HS-5 (cell line): ENCODE measurements around the gene AHR.

Source experiments
- DNase-seq: peaks from one replicate; pipeline ENCODE4 v3.0.0-alpha.2; 2012; ENCODE audit warnings: low read depth

AHR gene

DNA sequence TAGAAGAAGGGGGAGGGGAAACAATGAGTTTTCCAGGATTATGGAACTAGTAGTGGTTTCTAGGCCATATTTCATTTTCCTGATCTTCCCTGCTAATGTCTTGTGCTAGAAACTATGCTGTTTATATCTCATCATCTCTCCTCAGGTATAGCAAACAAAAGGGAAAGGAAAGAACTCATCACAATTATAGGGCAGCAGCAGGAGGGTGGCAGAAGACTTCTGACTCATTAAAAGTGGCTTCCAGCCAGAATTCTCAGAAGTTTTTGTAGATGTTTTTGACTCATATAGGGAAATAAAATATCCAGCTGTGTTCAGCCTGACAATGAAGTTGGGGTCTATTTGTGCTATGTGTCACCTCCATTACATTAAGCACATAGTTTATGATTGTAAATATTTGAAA lies 6.5 kb downstream of the AHR start:
- DNase-seq: peak; percentile 89

DNA sequence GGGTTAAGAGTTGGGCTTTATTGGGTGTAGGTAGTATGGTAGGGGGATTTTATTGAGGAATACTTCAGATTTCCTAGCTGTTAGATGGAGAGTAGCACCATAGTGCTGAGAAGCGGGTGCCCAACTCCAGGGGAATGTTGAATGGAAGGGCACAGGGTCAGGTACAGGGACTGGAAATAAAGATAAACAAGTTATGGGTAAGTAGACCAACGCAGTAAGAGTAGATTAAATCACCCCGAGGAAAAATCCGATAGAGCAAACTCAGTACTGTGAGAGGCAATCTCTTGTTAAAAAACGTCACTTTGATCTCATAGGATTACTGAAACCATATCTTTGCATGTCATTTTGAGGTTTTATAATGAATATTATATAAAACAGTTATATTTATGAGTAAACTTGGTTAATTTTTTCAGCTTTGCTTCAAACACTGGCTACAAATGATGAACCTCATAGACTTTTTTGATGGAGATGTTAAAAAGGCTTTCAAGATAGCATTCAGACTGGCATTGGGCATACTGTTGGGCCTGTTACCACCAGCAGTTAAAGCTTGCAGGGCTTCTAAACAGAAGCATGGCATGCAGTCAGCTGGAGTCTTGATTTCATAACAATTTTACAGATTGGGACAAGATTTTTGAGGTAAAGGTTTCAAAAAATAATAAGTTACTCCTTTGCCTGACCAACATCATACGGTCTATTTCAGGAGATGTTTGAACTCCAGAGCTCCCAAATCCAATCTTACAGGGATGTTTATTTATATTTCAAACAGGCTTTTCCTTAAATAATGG lies 7.1 kb downstream of the AHR start:
- no peak for DNase-seq

DNA sequence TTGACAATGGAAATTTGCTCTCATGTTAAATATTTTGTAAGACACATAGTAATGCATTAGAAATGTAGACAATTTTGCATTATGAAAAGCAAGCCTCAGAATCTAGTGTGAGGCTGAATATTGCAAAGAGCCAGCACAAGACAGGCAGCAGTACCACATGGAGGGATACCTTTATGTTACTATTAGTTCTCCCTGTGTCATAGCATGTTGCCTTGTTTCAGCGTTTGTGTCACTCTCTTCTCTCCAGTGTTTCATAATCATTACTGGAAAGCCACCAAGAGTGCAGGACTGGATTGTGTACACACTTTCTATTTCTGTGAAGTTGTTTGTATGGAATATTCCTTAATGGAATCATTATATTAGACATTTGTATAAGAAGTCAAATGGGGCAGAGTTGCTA lies 8.5 kb downstream of the AHR start:
- no peak for DNase-seq

DNA sequence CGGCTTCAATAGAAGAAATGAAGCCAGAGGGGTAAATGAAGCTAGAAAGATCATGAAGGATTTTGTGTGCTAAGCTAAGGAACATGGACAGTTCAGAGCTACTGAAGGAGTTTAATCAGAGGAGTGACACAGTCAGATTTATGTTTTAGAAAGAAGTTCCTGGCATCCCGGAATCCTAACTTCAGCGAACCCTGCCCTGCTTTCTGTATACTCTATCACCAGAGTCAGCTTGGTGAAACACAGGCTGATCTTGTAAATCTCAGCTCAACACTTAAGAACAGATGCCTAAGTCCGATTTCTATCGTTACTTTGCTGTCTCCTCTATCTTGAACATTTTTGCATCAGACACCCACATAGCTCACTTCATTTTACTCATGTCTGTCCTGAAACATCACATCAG lies 9.1 kb downstream of the AHR start:
- no peak for DNase-seq

DNA sequence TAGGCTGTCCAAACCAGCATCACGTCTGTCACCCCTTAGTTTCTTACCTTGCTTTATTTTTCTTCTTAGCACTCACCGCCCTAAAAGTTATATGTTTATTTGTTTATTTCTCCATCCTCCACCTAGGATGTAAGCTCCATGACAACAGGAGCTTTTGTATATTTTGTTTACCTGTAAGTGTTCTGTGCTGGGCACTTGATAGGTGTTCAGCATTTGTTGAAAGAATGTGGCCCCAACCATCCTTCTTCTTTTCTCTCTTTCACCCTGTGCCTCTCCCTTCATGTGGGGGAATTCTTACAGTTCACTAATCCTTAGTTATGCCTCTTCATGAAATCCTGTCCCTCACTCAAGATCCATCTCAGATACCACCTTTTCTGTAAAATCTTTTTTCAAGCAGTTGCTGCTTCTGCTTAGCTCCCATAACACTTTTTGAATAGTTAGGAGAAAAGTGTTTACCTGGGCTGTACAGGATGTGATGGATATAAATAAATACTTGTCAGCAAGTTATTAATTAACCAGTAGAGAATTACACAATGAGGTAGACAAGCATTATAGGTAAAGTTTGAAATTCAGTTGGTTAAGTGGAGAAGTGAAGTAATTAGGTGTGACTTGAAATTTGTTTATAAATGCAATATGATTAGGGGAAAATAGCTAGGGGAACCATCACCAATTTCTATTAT lies 9.7 kb downstream of the AHR start:
- no peak for DNase-seq

DNA sequence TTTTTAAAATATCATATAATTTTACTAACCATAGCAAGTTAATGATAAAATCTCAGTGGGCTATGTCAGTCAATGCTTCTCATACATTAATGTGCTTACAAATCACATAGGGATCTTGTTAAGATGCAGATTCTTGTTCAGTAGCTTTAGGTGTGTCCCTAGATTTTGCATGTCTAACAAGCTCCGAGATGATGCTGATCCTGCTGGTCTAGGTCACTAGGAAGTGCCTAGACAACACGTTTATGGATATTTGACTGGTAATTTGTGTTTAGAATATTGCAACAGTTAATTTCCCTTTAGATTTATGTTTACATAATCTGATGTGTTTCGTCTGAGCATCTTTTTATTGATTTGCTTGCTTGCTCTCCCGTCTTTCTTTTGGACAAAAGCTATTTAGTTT lies 12.7 kb downstream of the AHR start:
- DNase-seq: no peak

DNA sequence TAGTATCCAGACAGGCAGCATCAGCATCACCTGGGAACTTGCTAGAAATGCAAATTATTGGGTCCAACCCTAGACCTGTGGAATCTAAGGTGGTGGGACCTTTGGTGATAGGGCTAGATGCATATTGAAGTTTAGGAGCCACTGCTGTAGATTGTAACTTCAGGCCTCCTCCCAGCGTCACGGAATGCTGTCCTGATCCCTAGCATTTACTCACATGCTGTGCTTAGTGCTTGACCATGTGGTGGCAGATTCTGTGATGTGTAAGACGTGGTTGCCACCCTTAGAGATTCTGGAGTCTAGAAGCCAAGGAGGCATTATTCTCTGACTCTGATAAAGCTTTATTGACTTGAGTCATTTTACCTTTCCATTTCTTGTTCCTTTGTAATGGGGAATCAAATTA lies 13.5 kb downstream of the AHR start:
- DNase-seq: no peak

DNA sequence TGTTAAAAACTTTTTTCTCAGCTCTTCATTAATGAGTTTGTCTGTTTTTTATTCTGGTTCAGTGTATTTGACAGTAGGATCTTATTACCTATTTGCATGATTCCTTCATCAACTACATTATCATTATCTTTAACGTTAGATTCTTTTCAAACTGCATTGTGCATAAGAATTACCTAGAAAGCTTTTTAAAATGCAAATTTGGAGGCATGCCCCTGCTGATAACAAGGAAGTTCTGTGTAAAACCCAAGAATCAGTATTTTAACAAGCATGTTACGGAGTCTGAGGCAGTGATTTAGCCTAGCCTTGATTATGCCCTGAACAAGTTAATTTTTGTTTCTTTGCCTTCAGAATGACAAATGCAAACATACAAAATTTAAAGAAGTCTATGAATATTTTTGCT lies 14.2 kb downstream of the AHR start:
- no peak for DNase-seq

DNA sequence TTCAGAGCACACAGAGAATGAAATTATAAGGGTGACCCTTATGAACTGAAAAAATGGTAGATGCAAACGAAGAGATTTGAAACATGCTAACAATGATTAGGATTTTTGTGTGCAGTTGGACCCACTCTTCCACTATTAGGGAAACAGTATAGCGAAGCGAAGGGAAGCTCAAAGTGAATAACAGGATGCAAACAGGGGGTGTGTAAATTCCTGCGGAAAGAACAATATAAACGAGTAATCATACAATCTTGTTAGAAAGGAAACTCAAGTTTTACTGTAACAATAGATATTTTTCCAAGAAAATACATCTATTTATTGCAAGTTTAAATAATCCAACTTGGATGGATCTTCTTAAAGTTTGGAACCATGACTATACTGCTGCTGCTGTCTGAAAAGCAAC lies 14.7 kb downstream of the AHR start:
- DNase-seq: no peak

DNA sequence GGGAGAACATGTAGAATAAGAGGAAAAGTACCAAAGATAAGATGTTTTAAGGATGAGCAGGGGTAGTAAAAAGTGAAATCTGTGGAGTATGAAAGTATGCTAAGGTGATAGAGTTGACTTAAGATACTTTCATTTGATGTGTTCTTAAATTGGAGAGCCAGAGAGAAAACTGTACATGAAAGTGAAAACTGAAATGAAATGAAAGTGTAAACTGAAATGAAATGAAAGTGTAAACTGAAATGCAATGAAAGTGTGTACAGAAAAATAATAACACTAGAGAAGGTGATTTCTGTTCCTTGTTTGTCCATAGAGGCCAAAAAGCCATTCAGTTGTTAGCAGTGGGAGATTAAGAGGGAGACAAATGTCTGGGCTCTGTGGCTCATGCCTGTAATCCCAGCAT lies 17.5 kb downstream of the AHR start:
- no peak for DNase-seq

DNA sequence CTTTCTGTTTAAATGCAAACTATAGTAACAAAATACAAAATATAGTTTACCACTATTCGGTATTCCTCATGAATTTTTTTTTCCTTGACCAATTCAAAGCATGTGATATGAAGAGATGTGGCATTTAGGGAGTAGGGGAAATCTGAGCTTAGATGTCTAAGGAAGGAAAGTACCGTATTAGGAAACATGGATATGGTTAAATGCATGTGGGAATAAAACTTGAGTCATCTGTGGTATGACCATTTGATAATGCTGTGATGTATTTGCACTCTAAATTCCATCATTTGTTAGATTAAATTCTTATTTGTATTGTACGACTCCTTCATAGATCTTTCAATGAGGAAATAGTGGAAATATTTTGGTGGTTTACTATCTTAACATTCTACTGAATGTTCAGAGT lies 19.7 kb downstream of the AHR start:
- no peak for DNase-seq

DNA sequence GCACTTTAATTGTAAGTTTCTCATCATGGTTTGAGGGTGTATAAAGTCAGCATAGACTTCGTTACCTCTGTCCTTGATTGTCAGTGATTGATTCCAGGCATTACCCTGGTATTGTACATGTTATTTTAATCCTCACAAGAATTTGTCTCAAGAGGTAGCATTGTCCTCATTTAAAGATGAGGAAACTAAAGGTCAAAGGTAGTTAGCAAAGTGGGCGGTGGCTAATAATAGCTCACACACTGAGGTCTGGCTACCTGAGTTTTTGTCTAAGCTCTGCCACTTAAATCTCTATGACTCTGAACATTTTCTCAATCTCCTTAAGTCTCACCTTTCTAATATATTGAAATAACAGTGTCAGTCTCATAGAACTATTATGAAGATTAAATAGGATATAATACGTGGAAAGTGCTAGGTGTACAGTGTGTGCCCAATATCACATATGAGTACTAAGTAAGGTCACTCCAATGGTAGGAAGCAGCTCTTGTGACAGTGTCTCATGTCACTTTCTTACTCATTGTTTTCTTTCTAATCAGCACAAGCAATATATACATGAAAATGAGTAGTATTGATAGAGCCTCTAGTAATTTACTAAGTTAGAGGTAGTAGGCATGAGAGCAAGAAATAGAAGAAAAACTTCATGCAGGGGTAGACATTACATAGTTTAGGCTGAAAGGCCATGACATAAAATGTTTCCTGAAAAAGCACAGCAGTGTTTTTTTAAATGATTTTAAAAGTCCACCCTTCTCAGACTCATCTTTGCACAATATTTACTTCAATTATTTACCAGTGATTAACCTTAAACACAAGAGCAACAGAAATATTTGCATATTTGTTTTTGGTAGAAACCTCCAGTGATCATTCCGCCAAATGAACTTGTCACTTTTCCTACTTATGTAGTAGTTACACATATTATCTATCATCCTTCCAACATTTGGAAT lies 21.0 kb downstream of the AHR start:
- DNase-seq: no peak

DNA sequence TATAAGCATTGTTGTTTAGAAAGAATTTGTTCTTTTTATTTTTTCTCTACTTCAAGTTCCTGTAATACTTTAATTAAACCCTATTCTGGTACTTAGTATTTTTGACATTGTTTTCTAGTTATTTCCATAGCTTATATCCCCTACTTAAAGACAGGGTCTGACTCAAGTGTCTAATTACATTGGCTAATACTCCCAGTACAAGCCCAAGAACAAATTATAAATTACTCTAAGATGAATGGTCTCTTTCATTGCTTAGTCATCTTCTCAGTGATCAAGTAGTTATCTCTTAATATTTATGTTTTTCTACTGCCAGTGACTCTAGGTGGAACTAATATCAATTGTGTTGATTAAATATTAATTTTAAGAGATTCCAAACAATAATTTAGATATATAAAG lies 21.6 kb downstream of the AHR start:
- no peak for DNase-seq

DNA sequence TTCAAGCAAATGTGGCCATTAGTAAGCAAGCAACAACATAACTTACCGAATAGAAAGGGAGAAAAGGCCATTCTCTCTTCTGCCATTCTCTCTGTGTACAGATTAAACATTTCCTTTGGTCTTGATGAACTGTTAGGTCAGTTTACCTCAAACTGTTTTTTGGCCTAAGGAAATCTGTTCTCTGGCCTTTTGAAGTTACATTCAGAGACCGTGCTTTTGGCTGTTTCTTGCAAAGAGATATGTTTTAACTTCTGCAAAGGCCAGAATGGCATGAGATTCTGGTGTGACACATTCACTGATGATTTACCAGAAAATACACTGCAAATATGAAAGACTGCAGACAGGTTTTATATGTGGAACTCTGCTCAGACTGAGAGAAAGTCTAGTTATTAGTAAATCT lies 22.2 kb downstream of the AHR start:
- DNase-seq: no peak

DNA sequence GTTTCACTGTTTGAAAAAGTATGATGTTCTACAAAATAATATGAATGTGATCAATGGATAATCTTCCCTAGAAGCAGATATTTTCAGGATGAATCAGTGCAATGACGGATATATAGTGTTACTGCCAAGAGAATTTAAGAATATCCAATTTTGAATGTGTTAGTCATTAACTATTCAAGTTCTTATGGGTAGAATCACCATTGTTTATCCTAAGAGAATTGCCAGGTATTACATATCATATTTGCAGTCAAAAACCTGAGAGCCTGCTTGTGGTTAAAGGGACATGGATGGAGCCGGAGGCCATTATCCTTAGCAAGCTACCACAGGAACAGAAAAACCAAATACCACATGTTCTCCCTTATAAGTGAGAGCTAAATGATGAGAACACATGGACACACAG lies 26.9 kb downstream of the AHR start:
- DNase-seq: peak; percentile 84

DNA sequence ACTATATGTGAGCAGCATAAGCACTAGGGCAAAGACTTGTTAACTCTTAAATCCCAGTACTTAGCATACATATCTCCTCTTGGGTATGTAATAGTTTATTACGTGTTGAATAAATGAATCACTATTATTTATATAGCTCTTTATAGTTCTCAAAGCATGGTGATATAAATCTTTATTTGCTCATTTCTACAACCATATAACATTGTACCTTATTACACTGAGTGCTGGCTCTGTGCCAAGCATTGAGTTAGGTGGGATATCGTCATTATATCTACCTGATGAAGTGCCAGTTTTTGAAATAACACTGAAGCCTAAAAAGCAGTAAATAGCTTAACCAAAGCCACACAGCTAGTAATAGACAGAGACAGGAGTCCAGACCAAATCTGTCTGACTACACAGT lies 27.9 kb downstream of the AHR start:
- no peak for DNase-seq

DNA sequence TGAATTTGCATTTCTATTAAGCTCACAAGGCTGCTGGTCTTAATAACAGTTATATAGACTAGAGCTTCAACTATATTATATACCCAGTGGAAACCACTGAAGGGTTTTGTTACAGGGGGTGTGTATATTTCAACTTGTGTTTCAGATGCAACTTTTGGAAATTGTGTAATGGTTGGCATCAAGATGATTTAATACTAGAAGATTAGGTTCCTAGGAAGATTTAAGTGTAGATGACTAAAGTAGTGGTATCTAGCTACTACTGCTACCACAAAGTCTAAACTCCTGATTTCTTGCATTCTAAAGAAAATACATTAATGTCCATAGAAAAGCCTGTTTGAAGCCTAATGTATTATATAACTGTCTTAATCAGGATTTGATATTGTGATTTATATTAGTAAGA lies 30.2 kb downstream of the AHR start:
- no peak for DNase-seq

DNA sequence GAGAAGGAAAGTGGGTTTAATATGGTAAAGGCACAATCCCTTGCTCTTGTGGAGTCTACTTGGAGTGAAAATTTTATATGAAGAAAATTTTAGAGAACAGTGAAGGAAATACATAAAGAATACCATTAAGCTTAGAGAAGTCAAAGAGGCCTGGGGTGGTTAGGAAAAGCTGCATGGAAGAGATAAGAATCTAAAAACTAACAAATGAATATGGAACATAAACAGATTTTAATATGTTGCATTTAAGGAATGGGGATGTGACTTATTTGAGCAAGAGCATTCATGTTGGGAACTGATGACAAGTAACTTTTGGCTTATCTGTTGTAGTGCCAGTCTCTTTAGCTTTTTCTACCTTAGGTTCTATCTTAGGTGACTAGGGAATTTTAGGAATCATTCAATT lies 31.0 kb downstream of the AHR start:
- no peak for DNase-seq

DNA sequence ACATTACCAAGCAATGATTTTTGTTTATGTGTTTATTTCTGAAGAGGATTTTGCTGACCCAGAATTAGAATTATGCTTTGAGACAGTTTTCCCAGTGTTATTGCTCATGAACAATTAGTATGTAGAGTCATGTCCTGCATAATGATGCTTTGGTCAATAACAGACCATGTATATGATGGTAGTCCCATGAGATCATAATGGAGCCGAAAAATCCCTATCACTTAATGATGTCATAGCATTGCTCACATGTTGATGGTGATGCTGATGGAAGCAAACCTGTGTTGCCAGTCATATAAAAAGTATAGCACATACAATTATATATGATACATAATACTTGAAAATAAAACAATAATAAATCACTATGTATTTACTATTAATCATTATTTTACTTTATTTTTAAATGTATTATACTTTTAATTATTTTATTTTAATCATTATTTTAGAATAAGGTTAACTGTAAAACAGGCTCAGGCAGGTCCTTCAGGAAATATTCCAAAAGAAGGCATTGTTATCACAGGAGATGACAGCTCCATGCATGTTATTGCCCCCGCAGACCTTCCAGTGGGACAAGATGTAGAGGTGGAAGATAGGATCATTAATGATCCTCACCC lies 33.5 kb downstream of the AHR start:
- DNase-seq: no peak

DNA sequence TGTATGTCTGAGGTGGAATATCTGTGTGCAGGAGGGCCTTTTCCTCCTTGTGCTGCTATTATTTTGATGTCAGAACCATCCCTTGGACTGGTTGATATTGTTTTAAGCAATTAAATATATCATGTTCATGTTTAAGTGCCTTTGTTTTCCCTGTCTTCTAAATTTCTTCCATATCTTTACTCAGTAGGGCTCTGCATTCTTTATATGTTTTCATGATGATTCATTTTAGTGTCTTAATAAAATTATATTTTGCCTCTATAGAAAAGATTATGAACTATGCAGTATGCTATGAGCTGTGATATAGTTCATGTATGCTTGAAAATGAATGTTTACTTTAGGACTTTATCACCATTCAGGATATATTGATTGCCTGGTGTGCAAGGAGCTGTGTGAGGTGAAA lies 34.8 kb downstream of the AHR start:
- no peak for DNase-seq

DNA sequence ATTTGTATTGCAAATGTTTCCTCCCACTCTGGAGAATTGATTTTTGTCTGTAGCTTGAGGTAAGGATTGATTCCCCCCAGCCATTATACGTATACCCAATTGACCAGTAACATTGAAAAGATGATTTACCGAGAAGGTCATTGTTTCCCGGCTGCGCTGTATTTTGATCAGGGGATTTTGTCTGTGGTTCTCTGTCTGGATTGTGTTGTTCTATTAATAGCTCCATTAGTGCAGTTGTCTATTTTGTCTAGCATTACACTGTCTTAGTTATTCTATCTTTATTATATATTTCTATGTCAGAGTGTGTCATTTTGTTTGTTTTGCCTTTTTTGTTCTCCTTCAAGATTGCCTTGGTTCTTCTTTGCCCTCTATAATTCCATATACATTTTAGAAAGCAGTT lies 37.7 kb downstream of the AHR start:
- no peak for DNase-seq

DNA sequence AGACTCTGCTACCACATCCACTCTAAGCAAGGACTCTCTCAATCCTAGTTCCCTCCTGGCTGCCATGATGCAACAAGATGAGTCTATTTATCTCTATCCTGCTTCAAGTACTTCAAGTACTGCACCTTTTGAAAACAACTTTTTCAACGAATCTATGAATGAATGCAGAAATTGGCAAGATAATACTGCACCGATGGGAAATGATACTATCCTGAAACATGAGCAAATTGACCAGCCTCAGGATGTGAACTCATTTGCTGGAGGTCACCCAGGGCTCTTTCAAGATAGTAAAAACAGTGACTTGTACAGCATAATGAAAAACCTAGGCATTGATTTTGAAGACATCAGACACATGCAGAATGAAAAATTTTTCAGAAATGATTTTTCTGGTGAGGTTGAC lies 40.7 kb downstream of the AHR start:
- no peak for DNase-seq

DNA sequence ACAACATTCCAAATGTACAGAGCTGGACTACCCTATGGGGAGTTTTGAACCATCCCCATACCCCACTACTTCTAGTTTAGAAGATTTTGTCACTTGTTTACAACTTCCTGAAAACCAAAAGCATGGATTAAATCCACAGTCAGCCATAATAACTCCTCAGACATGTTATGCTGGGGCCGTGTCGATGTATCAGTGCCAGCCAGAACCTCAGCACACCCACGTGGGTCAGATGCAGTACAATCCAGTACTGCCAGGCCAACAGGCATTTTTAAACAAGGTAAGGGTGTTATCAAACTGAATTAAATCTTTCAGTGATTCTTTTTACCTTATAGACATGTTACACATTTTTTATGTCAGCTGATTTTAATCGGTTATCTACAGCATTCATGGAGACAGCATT lies 41.5 kb downstream of the AHR start:
- DNase-seq: no peak
